GM12872 (cell line): ENCODE measurements around the gene OSBPL10.

Source experiments
- TF ChIP-seq, protein P1 (sequence below): IDR thresholded peaks from 3 replicates; pipeline ENCODE4 v1.5.1; 2011; ENCODE audit warnings: low read depth, mild to moderate bottlenecking, low read length, moderate library complexity; ENCODE audit not compliant: insufficient read depth

Gene OSBPL10

DNA sequence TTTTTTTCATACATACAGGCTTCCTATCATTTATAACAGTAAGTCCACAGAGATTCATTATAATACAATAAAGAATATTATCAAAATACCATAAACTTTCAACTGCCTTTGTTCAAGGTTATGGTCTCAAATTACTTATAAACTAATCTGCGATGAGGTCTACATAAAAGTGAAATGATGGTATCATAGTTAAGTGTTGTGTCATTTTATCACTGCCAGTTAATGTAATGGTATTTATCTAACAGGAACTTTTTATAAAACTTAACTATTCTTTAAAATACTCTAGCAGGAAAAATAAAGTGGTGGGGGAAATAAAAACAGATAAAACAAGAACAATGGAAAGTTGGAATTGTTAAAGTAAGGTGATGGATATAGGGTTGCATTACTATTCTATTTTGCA, 153.1 kb downstream of the OSBPL10 start:
- TF ChIP-seq, protein P1, sequence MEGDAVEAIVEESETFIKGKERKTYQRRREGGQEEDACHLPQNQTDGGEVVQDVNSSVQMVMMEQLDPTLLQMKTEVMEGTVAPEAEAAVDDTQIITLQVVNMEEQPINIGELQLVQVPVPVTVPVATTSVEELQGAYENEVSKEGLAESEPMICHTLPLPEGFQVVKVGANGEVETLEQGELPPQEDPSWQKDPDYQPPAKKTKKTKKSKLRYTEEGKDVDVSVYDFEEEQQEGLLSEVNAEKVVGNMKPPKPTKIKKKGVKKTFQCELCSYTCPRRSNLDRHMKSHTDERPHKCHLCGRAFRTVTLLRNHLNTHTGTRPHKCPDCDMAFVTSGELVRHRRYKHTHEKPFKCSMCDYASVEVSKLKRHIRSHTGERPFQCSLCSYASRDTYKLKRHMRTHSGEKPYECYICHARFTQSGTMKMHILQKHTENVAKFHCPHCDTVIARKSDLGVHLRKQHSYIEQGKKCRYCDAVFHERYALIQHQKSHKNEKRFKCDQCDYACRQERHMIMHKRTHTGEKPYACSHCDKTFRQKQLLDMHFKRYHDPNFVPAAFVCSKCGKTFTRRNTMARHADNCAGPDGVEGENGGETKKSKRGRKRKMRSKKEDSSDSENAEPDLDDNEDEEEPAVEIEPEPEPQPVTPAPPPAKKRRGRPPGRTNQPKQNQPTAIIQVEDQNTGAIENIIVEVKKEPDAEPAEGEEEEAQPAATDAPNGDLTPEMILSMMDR: no peak

- TF ChIP-seq, protein P1: no peak
Measured at GRCh38 chr3:31823184-31823583, 157.9 kb downstream of the OSBPL10 start.

DNA sequence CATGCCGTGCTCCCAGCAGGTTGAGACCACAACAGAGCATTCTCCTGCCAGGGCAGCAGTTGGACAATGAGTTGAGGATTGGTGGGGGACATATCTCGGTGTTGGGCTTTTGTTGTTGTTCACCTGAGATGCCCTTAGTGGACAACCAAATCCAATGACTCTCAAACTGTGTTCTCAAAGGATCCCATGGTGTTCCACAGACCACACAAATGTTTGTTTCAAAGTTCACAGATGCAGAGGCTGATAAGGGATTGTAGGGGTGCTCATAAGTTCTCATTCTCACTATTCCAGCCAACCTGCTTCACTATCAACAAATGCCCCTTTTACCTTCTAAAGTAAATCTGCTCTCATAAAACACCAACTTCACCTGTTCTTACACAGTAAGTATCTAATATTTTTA, 159.9 kb downstream of the OSBPL10 start:
- TF ChIP-seq, protein P1: no peak

- TF ChIP-seq, protein P1: no peak
Measured at GRCh38 chr3:31819441-31819840, 161.6 kb downstream of the OSBPL10 start.

DNA sequence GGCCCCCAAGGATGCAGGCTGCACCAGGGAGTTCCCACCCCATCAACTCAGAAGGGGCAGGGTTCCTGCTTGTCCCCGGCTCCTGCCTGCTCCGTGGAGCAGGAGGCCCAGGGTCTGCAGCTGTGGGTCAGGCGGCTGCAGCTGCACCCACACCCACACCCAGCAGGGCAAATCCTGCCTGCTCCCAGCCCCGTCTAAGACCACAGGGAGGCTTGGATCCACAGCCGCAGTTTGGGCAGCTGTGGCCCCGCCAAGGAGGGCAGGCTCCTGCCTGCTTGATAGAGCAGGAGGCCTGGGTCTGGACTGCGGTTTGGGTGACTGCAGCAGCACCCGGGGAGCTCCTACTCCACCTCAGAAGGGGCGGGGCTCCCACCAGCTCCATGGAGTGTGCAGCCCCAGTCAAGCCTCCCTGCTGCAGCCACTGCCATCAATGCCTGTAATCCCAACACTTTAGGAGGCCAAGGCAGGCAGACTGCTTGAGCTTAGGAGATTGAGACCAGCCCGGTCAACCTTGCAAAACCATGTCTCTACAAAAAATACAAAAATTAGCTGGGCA, 163.6 kb downstream of the OSBPL10 start:
- TF ChIP-seq, protein P1: no peak

DNA sequence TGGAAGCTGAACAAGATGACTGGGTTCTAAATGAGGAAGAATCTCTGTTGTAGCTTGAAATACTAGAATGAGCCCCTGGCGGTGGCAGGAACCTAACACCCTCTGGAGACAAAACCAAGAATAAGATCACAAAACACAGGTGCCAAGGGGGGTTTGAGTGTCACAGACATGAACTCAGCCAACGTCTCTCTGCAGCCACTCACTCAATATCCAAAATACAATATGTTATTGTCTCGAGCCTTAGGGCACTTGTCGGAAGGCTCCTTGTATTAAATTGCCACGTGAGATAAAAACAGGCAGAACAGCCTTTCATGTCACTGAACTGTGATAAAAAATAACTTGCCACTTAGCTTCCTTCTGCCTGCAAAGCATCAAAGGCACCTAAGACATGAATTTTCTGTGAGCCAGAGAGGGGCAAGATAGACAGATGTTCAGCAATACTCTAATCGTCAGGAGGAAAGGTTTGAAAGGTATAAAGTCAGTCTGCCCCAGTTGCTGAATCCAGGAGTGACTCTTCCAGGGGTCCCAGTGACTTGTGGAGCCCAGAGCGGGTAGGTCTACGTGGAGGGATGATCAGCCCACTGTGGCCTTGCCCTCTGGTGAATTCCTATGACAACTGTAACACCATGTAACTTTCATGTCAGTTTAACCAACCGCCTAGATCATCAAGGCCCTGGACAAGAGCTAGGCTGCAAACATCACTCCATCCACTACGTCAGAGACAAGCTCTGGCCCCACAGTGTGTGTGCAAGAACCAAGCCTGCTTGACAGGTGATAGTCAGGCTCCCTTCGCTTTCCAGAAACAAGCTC, 165.2 kb downstream of the OSBPL10 start:
- TF ChIP-seq, protein P1: no peak

DNA sequence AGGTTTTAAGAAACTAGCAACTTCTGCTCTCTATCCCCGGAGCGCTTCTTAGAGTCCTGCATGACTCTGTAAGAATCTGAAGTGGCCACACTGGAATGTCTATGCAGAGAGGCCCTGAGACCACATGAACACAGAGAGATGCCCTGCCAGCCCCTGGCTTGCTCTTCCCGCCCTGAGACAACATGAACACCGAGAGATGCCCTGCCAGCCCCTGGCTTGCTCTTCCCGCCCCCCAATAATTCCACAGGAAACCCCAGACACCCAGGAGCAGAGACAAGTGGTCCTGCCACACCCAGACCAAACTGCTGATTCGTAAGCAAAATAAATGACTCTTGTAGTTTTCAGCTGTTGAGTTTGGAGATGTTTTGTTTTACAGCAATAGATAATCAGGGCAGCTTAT, 166.1 kb downstream of the OSBPL10 start:
- TF ChIP-seq, protein P1: no peak
